GM23248 (cell line): ENCODE results near the gene SAP30BP. TPM values are rescaled to one million over a fixed set of nuclear protein-coding genes. Genes with fewer than 3 reads are reported as not detected.

ENCODE experiments used
- DNase-seq: peaks from one replicate; pipeline ENCODE4 v3.0.0-alpha.2; 2015
- H2AFZ ChIP-seq: fragments of 200-600 bp; sonication (generic); 2 replicates; pipeline ENCODE4 v1.6.1; 2016; ENCODE audit warnings: antibody characterized with exemption
- H3F3A ChIP-seq: fragments of 200-600 bp; sonication (generic); 2 replicates; pipeline ENCODE4 v1.6.1; 2016; ENCODE audit warnings: mild to moderate bottlenecking, antibody characterized with exemption, mixed run types; ENCODE audit not compliant: insufficient read depth
- H3K27ac ChIP-seq: fragments of 200-600 bp; sonication (generic); 2 replicates; pipeline ENCODE4 v1.5.1; 2016; ENCODE audit warnings: mild to moderate bottlenecking
- H3K27me3 ChIP-seq: fragments of 200-600 bp; sonication (generic); replicated peaks from 2 replicates; pipeline ENCODE4 v1.6.1; 2016; ENCODE audit warnings: mild to moderate bottlenecking; ENCODE audit not compliant: insufficient read depth
- H3K36me3 ChIP-seq: fragments of 200-600 bp; sonication (generic); 2 replicates; pipeline ENCODE4 v1.6.1; 2016; ENCODE audit warnings: low read depth, mild to moderate bottlenecking
- H3K4me1 ChIP-seq: fragments of 200-600 bp; sonication (generic); 2 replicates; pipeline ENCODE4 v1.6.1; 2016; ENCODE audit warnings: mild to moderate bottlenecking; ENCODE audit not compliant: insufficient read depth
- H3K4me2 ChIP-seq: fragments of 200-600 bp; sonication (generic); one replicate; pipeline ENCODE4 v1.6.1; 2016; ENCODE audit warnings: mild to moderate bottlenecking; ENCODE audit not compliant: unreplicated experiment
- H3K4me3 ChIP-seq: fragments of 200-600 bp; sonication (generic); 2 replicates; pipeline ENCODE4 v1.5.1; 2016; ENCODE audit warnings: mild to moderate bottlenecking
- H3K79me2 ChIP-seq: fragments of 200-600 bp; sonication (generic); 2 replicates; pipeline ENCODE4 v1.6.1; 2016; ENCODE audit warnings: mild to moderate bottlenecking; ENCODE audit not compliant: insufficient read depth
- H3K9ac ChIP-seq: fragments of 200-600 bp; sonication (generic); 2 replicates; pipeline ENCODE4 v1.6.1; 2016; ENCODE audit warnings: mild to moderate bottlenecking
- H3K9me2 ChIP-seq: fragments of 200-600 bp; sonication (generic); 2 replicates; pipeline ENCODE4 v1.6.1; 2016; ENCODE audit warnings: mixed run types, mild to moderate bottlenecking, moderate library complexity; ENCODE audit not compliant: insufficient read depth
- H3K9me3 ChIP-seq: fragments of 200-600 bp; sonication (generic); one replicate; pipeline ENCODE4 v1.6.1; 2017; ENCODE audit warnings: low read depth
- H4K20me1 ChIP-seq: fragments of 200-600 bp; sonication (generic); 2 replicates; pipeline ENCODE4 v1.6.0; 2016; ENCODE audit not compliant: insufficient read depth
- EZH2 ChIP-seq: fragments of 200-600 bp; sonication (generic); IDR thresholded peaks from 2 replicates; pipeline ENCODE4 v1.6.1; 2018; ENCODE audit warnings: antibody characterized with exemption, mild to moderate bottlenecking; ENCODE audit not compliant: insufficient read depth, poor library complexity, severe bottlenecking
- EZH2phosphoT487 ChIP-seq: fragments of 200-600 bp; sonication (generic); IDR thresholded peaks from 2 replicates; pipeline ENCODE4 v1.6.1; 2018; ENCODE audit warnings: antibody characterized with exemption, moderate library complexity, mild to moderate bottlenecking, low read depth; ENCODE audit not compliant: insufficient read depth
- WGBS, 2 experiments: methylation state at CpG; one replicate each; pipeline ENCODE4 v1.1.6; 2015 to 2017; ENCODE audit warnings: low lambda C conversion rate in 2 of 2, low coverage in 1 of 2; ENCODE audit errors: missing lambda C conversion rate in 2 of 2; 5-methylcytosine and 5-hydroxymethylcytosine counted together
- in situ Hi-C: fragments of 300-500 bp; cut with MboI; formaldehyde crosslinking; loops from 2 replicates; pipeline ENCODE4 v1.15.0; 2020
- polyA plus RNA-seq: library from polyadenylated mRNA; unstranded; fragments of >200 nt; fragmentation: Nextera tagmentation; extraction: Ambion mirVana; gene quantifications from 2 replicates; pipeline ENCODE4 v1.2.1, GENCODE V29; 2016
- total RNA-seq: library from RNA; depleted of rRNA; stranded (reverse); fragments of >200 nt; shearing (Covaris generic); gene quantifications from 2 replicates; pipeline ENCODE4 v1.2.3, GENCODE V29; 2014; rRNA removed

The SAP30BP gene
- total and polyA plus RNA-seq, 2 experiments from 2014 or later = 60.8 to 93.1 TPM

DNA sequence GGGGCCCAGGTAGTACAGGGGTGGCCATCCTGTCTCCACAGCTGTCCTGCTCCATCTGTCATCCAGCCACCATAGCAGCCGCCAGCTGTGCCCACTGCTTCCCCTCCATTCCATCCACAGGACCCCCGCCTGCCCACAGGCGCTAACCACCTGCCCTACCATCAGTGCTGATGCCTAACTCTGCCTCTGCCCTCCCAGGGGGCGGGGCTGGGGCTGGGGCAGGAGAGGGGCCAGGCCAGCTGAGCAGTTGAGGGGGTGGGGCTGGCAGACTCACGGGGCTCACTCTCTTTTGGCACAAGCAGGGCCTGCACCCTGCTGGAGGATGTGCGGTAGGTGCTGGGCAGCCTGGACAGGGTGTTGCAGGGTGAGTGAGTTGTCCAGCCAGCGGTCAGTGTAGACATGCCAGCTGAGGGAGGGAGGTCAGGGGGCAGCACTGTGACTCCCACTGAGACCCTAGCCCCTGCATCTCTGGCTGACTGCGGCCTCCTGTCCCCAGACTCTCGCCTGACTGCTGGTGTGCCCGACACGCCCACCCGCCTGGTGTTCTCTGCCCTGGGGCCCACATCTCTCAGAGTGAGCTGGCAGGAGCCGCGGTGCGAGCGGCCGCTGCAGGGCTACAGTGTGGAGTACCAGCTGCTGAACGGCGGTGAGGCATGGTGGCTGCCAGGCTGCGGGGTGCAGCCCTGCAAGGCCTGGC, 88.2 kb downstream of the SAP30BP start:
- Histone ChIP-seq H3K36me3 (no peaks in the 10 kb centered on the region), H3F3A (no peaks in the 10 kb centered on the region), H3K4me3 (no peak overlapping the region), H3K9ac (no peak overlapping the region), H4K20me1 (no peaks in the 10 kb centered on the region), H3K4me2 (no peak overlapping the region), H3K4me1 (no peaks in the 10 kb centered on the region), H3K9me3 (no peaks in the 10 kb centered on the region), H3K27ac (no peak overlapping the region), H3K9me2 (no peaks in the 10 kb centered on the region), H3K79me2 (no peaks in the 10 kb centered on the region), H3K27me3 (no peaks in the 10 kb centered on the region), H2AFZ (no peak overlapping the region)
- no peak for DNase-seq
- TF ChIP-seq EZH2 (no peak), EZH2phosphoT487 (no peak)
- WGBS, 2 experiments = 72 to 85% methylated on average over 16 to 20 of the region's 20 CpGs
- in situ Hi-C loops = loop anchor here (10.0 kb wide), 1 partner anchor 141 kb away; no protein-coding TSS in a partner anchor

DNA sequence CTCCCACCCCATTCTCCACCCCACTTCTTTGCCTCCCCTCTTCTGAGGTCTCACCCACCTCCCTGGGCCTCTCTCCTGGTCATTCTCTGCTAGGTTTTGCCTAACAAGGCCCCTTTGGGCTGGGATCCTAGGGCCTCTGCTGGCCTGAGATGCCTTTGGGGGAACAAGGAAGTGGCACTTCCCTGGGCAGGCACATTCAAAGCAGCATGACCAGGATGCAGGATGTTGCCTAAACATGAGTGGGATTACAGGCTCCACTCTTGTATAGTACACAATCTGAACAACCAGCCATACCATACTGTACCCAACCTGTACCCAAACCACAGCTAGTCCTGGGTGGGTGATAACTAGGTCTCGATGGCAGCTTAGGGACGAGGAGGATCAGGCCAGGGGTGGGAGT, 88.9 kb downstream of the SAP30BP start:
- 92 to 93% methylated on average over 2 of the region's 2 CpGs for WGBS, 2 experiments
- in situ Hi-C loops = loop anchor here (10.0 kb wide), 1 partner anchor 141 kb away; no protein-coding TSS in a partner anchor
- Histone ChIP-seq H3K36me3 (no peaks in the 10 kb centered on the region), H4K20me1 (no peaks in the 10 kb centered on the region), H2AFZ (no peak overlapping the region), H3K27ac (no peak overlapping the region), H3K9ac (no peak overlapping the region), H3K4me2 (no peak overlapping the region), H3K4me3 (no peak overlapping the region), H3K9me2 (no peaks in the 10 kb centered on the region), H3K4me1 (no peaks in the 10 kb centered on the region), H3K79me2 (no peaks in the 10 kb centered on the region), H3K9me3 (no peaks in the 10 kb centered on the region), H3K27me3 (no peaks in the 10 kb centered on the region), H3F3A (no peaks in the 10 kb centered on the region)
- no peak for DNase-seq
- TF ChIP-seq EZH2phosphoT487 (no peak), EZH2 (no peak)

DNA sequence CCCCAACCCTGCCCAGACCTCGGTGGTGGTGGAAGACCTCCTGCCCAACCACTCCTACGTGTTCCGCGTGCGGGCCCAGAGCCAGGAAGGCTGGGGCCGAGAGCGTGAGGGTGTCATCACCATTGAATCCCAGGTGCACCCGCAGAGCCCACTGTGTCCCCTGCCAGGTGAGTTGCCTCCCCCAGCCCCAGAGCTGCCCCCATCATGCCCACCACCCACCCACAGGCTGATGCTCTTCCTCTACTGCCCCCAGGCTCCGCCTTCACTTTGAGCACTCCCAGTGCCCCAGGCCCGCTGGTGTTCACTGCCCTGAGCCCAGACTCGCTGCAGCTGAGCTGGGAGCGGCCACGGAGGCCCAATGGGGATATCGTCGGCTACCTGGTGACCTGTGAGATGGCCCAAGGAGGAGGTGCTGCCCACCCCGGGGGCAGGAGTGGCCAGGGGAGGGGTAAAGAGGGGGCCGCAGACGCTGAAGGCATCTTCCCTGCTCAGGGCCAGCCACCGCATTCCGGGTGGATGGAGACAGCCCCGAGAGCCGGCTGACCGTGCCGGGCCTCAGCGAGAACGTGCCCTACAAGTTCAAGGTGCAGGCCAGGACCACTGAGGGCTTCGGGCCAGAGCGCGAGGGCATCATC, 89.4 kb downstream of the SAP30BP start:
- Histone ChIP-seq H2AFZ (no peak overlapping the region), H3K4me2 (no peak overlapping the region), H3F3A (no peaks in the 10 kb centered on the region), H3K27me3 (no peaks in the 10 kb centered on the region), H3K36me3 (no peaks in the 10 kb centered on the region), H3K79me2 (no peaks in the 10 kb centered on the region), H3K27ac (no peak overlapping the region), H4K20me1 (no peaks in the 10 kb centered on the region), H3K9me3 (no peaks in the 10 kb centered on the region), H3K4me3 (no peak overlapping the region), H3K9ac (no peak overlapping the region), H3K9me2 (no peaks in the 10 kb centered on the region), H3K4me1 (no peaks in the 10 kb centered on the region)
- no peak for TF ChIP-seq EZH2phosphoT487
- no peak for TF ChIP-seq EZH2
- in situ Hi-C loops = loop anchor here (10.0 kb wide), 1 partner anchor 142 kb away; no protein-coding TSS in a partner anchor
- DNase-seq = no peak
- WGBS, 2 experiments = 89% methylated on average over 25 to 28 of the region's 29 CpGs

DNA sequence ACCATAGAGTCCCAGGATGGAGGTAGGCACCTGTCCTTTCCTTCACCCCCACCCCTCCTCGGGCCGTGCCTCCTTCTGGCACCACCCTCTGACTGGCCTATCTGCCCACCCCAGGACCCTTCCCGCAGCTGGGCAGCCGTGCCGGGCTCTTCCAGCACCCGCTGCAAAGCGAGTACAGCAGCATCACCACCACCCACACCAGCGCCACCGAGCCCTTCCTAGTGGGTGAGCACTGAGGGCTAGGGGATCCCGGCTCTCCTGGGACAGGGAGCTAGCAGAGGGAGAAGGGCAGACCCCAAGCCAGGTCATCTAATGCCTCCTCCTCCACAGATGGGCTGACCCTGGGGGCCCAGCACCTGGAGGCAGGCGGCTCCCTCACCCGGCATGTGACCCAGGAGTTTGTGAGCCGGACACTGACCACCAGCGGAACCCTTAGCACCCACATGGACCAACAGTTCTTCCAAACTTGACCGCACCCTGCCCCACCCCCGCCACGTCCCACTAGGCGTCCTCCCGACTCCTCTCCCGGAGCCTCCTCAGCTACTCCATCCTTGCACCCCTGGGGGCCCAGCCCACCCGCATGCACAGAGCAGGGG, 90.0 kb downstream of the SAP30BP start:
- no peaks in the 10 kb centered on the region for H3F3A ChIP-seq

More for the DNA sequence above, 90.0 kb downstream of the SAP30BP start:
- DNase-seq = no peak
- Histone ChIP-seq H3K9ac (no peak overlapping the region), H3K36me3 (no peaks in the 10 kb centered on the region), H3K4me3 (no peak overlapping the region), H3K9me2 (no peaks in the 10 kb centered on the region), H2AFZ (no peak overlapping the region), H4K20me1 (no peaks in the 10 kb centered on the region), H3K27ac (no peak overlapping the region), H3K4me2 (no peak overlapping the region), H3K27me3 (no peaks in the 10 kb centered on the region), H3K79me2 (no peaks in the 10 kb centered on the region), H3K9me3 (no peaks in the 10 kb centered on the region), H3K4me1 (no peaks in the 10 kb centered on the region)
- 88 to 91% methylated on average over 13 to 21 of the region's 21 CpGs for WGBS, 2 experiments
- no peak for TF ChIP-seq EZH2
- TF ChIP-seq EZH2phosphoT487 = no peak
- in situ Hi-C loops = loop anchor here (10.0 kb wide), 1 partner anchor 142 kb away; no protein-coding TSS in a partner anchor

Other genes starting within 250 kb of the SAP30BP start
- gene TMEM94, start 210.7 kb upstream of the SAP30BP start, total RNA-seq = 24.5 and 54.0 TPM in 2 replicates
- gene TMEM94, start 210.7 kb upstream of the SAP30BP start, polyA plus RNA-seq = 11.4 and 14.3 TPM in 2 replicates
- 6.2 and 9.2 TPM in 2 replicates for gene CASKIN2, start 151.8 kb upstream of the SAP30BP start, total RNA-seq
- 1.9 and 2.0 TPM in 2 replicates for gene CASKIN2, start 151.8 kb upstream of the SAP30BP start, polyA plus RNA-seq
- 10.7 and 25.4 TPM in 2 replicates for gene TSEN54, start 150.8 kb upstream of the SAP30BP start, total RNA-seq
- gene TSEN54, start 150.8 kb upstream of the SAP30BP start, polyA plus RNA-seq = 7.9 and 9.8 TPM in 2 replicates
- gene LLGL2, start 141.6 kb upstream of the SAP30BP start, total RNA-seq = not detected in 2 replicates
- not detected in 2 replicates for gene LLGL2, start 141.6 kb upstream of the SAP30BP start, polyA plus RNA-seq
- gene MYO15B, start 79.5 kb upstream of the SAP30BP start, total RNA-seq = 5.8 and 7.2 TPM in 2 replicates
- 0.65 and 1.3 TPM in 2 replicates for gene MYO15B, start 79.5 kb upstream of the SAP30BP start, polyA plus RNA-seq
- not detected in 2 replicates for gene SMIM5, start 33.9 kb upstream of the SAP30BP start, total RNA-seq
- 0.08 and 0.16 TPM in 2 replicates for gene SMIM5, start 33.9 kb upstream of the SAP30BP start, polyA plus RNA-seq
- 12.8 and 21.4 TPM in 2 replicates for gene RECQL5, start 184 bp upstream of the SAP30BP start, total RNA-seq
- gene RECQL5, start 184 bp upstream of the SAP30BP start, polyA plus RNA-seq = 14.3 and 20.9 TPM in 2 replicates
- gene ITGB4, start 54.1 kb downstream of the SAP30BP start, total RNA-seq = under 0.01 TPM in 1 of 2 replicates, not detected in the other
- gene ITGB4, start 54.1 kb downstream of the SAP30BP start, polyA plus RNA-seq = 1.1 and 1.5 TPM in 2 replicates
- gene GALK1, start 97.9 kb downstream of the SAP30BP start, total RNA-seq = 16.6 and 40.6 TPM in 2 replicates
- 46.5 and 47.3 TPM in 2 replicates for gene GALK1, start 97.9 kb downstream of the SAP30BP start, polyA plus RNA-seq
- 11.5 and 20.2 TPM in 2 replicates for gene UNK, start 117.5 kb downstream of the SAP30BP start, total RNA-seq
- 12.4 and 13.3 TPM in 2 replicates for gene UNK, start 117.5 kb downstream of the SAP30BP start, polyA plus RNA-seq
- gene UNC13D, start 177.1 kb downstream of the SAP30BP start, total RNA-seq = under 0.01 and 0.65 TPM in 2 replicates
- 0.06 TPM in 1 of 2 replicates, not detected in the other for gene UNC13D, start 177.1 kb downstream of the SAP30BP start, polyA plus RNA-seq
- gene WBP2, start 188.0 kb downstream of the SAP30BP start, total RNA-seq = 17.4 and 22.9 TPM in 2 replicates
- 59.4 and 64.8 TPM in 2 replicates for gene WBP2, start 188.0 kb downstream of the SAP30BP start, polyA plus RNA-seq
- gene TRIM47, start 211.2 kb downstream of the SAP30BP start, total RNA-seq = 1.4 and 2.4 TPM in 2 replicates
- gene TRIM47, start 211.2 kb downstream of the SAP30BP start, polyA plus RNA-seq = 1.2 and 2.0 TPM in 2 replicates
- gene TRIM65, start 229.6 kb downstream of the SAP30BP start, total RNA-seq = 24.2 and 25.7 TPM in 2 replicates
- gene TRIM65, start 229.6 kb downstream of the SAP30BP start, polyA plus RNA-seq = 9.9 and 10.2 TPM in 2 replicates
- gene MRPL38, start 237.5 kb downstream of the SAP30BP start, total RNA-seq = 18.8 and 36.9 TPM in 2 replicates
- 51.9 and 58.4 TPM in 2 replicates for gene MRPL38, start 237.5 kb downstream of the SAP30BP start, polyA plus RNA-seq